Mesangial cell (primary cell): ENCODE data around the gene TNFRSF9. TPM values are rescaled to one million over a fixed set of nuclear protein-coding genes. Genes with fewer than 3 reads are reported as not detected.

ENCODE experiments used
- total RNA-seq: library from RNA; depleted of rRNA; stranded (reverse); fragments of >200 nt; gene quantifications from 2 replicates; pipeline ENCODE4 v1.2.3, GENCODE V29; 2015

The TNFRSF9 gene
- 0.51 and 1.5 TPM in 2 replicates for total RNA-seq

GRCh38 chr1:7940745-7941436, at the start of gene TNFRSF9:
TSS of gene TNFRSF9 (minus strand) at chr1:7940839. CDS start at chr1:7939994, 845 bp downstream.

GRCh38 chr1:7961216-7962013, 20.8 kb upstream of the TNFRSF9 start, which contains the start of gene PARK7:
TSS of gene PARK7 (plus strand) at chr1:7961711. CDS start at chr1:7962786, 1,075 bp downstream.

Other genes starting within 250 kb of the TNFRSF9 start
- 79.7 and 86.4 TPM in 2 replicates for gene VAMP3, start 169.5 kb downstream of the TNFRSF9 start, total RNA-seq
- gene PER3, start 156.5 kb downstream of the TNFRSF9 start, total RNA-seq: 1.3 and 3.8 TPM in 2 replicates
- gene UTS2, start 87.8 kb downstream of the TNFRSF9 start, total RNA-seq: not detected in 2 replicates
- gene PARK7, start 20.9 kb upstream of the TNFRSF9 start, total RNA-seq: 109 and 152 TPM in 2 replicates
- 114 and 126 TPM in 2 replicates for gene ERRFI1, start 85.5 kb upstream of the TNFRSF9 start, total RNA-seq